Memory B cell (primary cell): Measurements from ENCODE around the gene IFI6.
"Not testable (repeated sequence)": the region's sequence is repeated elsewhere in the genome, so short reads cannot be mapped to it uniquely, and the experiment has no call there.

Source experiments
- ATAC-seq: fragments of 150-1000 bp; cut with Tn5 transposase; 2 replicates; pipeline ENCODE4 v1.10.0; 2021; ENCODE audit warnings: low read depth, mild to moderate bottlenecking, moderate library complexity
- DNase-seq, 2 donors: peaks; one replicate each; pipeline ENCODE4 v3.0.0; 2022; ENCODE audit warnings: low spot score in 2 of 2
- H3K27ac Mint-ChIP-seq: one replicate; pipeline ENCODE4 v1.8.0; 2022; ENCODE audit warnings: mild to moderate bottlenecking, moderate library complexity, mixed read lengths
- H3K27me3 Mint-ChIP-seq: one replicate; pipeline ENCODE4 v1.8.0; 2022; ENCODE audit warnings: mixed read lengths
- H3K36me3 Mint-ChIP-seq: one replicate; pipeline ENCODE4 v1.8.0; 2022; ENCODE audit warnings: mild to moderate bottlenecking, mixed read lengths
- H3K4me1 Mint-ChIP-seq: one replicate; pipeline ENCODE4 v1.8.0; 2022; ENCODE audit warnings: mixed read lengths
- H3K4me3 Mint-ChIP-seq: one replicate; pipeline ENCODE4 v1.8.0; 2022; ENCODE audit warnings: mild to moderate bottlenecking, moderate library complexity, mixed read lengths
- H3K9me3 Mint-ChIP-seq: one replicate; pipeline ENCODE4 v1.8.0; 2022; ENCODE audit warnings: mixed read lengths

Gene IFI6

DNA sequence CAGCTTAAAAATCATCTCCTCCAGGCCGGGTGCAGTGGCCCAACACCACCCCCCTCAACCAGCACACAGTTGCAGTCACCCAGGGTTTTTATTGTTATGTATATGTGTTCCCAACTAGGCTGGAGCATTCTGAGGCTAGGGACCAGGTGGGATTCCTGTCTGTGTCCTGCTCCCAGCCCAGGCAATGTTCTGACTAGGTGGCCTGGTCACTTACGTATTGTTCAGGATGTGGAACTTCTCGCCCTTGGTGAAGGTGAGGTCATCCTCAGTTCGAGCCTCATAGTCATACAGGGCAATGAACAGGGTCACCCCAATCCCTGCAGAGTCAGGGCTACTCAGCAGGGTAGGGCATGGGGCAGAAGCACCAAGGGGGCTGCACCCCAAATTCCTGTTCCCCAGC is 49.2 kb downstream of the IFI6 start:
- ATAC-seq: no peak
- Mint-ChIP-seq H3K36me3 (peaks cover 1% of the 10 kb centered on the region), H3K27ac (no peak overlapping the region), H3K4me3 (no peak overlapping the region), H3K9me3 (no peaks in the 10 kb centered on the region), H3K4me1 (peaks cover 24% of the 10 kb centered on the region), H3K27me3 (no peaks in the 10 kb centered on the region)
- DNase-seq: no peak

- Mint-ChIP-seq H3K4me3 (no peak overlapping the region), H3K4me1 (peaks cover 25% of the 10 kb centered on the region), H3K27ac (no peak overlapping the region), H3K36me3 (peaks cover 8% of the 10 kb centered on the region), H3K27me3 (no peaks in the 10 kb centered on the region), H3K9me3 (no peaks in the 10 kb centered on the region)
- ATAC-seq: no peak
- no peak for DNase-seq
Measured at GRCh38 chr1:27621051-27621920, 50.7 kb downstream of the IFI6 start.

- H3K27me3 Mint-ChIP-seq, H3K4me3 Mint-ChIP-seq: not testable (repeated sequence)
Measured at GRCh38 chr1:27619782-27620438, 52.1 kb downstream of the IFI6 start.

GRCh38 chr1:27618341-27619082 is 53.5 kb downstream of the IFI6 start:
- Mint-ChIP-seq H3K4me1 (peaks cover 23% of the 10 kb centered on the region), H3K9me3 (no peaks in the 10 kb centered on the region), H3K27me3 (no peaks in the 10 kb centered on the region), H3K27ac (peak overlapping the region; percentile 1), H3K36me3 (peaks cover 8% of the 10 kb centered on the region), H3K4me3 (no peak overlapping the region)
- DNase-seq: no peak
- peak; percentile 89 for ATAC-seq

More at GRCh38 chr1:27619782-27620438, 52.1 kb downstream of the IFI6 start:
- not testable (repeated sequence) for H3K27ac Mint-ChIP-seq, DNase-seq, ATAC-seq, H3K36me3 Mint-ChIP-seq, H3K9me3 Mint-ChIP-seq
- H3K4me1 Mint-ChIP-seq: peaks cover 23% of the 10 kb centered on the region

DNA sequence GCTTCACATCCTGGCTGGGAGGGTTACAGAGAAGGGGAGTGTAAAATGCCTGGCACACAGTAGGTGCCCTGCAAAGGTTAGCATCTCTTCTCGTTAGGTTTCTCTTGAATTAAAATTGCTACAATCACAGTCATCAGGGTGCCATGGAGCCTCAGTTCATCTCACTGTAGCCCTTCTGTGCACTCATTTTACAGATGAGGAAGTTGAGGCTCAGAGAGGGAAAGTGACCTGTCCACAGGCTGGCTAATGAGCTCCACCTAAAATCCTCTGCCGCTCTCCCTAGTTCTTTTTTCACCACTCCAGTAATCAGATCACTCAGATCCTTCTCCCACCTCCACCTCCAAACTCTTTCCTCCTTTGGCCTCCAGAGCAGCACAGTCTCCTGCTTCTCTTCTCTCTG is 54.6 kb downstream of the IFI6 start:
- H3K27ac Mint-ChIP-seq: no peak overlapping the region
- H3K4me1 Mint-ChIP-seq: peaks cover 23% of the 10 kb centered on the region
- H3K27me3 Mint-ChIP-seq: no peaks in the 10 kb centered on the region

GRCh38 chr1:27616441-27616840 is 55.6 kb downstream of the IFI6 start:
- Mint-ChIP-seq H3K9me3 (no peaks in the 10 kb centered on the region), H3K36me3 (peaks cover 11% of the 10 kb centered on the region), H3K27ac (peak overlapping the region; percentile 51), H3K4me3 (no peak overlapping the region), H3K4me1 (peaks cover 21% of the 10 kb centered on the region), H3K27me3 (no peaks in the 10 kb centered on the region)
- DNase-seq (no peak), ATAC-seq (no peak)

More for the DNA sequence above, 54.6 kb downstream of the IFI6 start:
- H3K36me3 Mint-ChIP-seq: peaks cover 8% of the 10 kb centered on the region
- DNase-seq (no peak), ATAC-seq (no peak)
- no peaks in the 10 kb centered on the region for H3K9me3 Mint-ChIP-seq
- H3K4me3 Mint-ChIP-seq: no peak overlapping the region
